ENCODE results near the gene RSPRY1.
"Not testable (repeated sequence)": the region's sequence is repeated elsewhere in the genome, so short reads cannot be mapped to it uniquely, and the experiment has no call there.

RSPRY1 gene

GRCh38 chr16:57256601-57257395, 70.7 kb downstream of the RSPRY1 start:
- no peak for DNase-seq

- no peak for DNase-seq
Observed at GRCh38 chr16:57257455-57258070, 71.4 kb downstream of the RSPRY1 start.

DNA sequence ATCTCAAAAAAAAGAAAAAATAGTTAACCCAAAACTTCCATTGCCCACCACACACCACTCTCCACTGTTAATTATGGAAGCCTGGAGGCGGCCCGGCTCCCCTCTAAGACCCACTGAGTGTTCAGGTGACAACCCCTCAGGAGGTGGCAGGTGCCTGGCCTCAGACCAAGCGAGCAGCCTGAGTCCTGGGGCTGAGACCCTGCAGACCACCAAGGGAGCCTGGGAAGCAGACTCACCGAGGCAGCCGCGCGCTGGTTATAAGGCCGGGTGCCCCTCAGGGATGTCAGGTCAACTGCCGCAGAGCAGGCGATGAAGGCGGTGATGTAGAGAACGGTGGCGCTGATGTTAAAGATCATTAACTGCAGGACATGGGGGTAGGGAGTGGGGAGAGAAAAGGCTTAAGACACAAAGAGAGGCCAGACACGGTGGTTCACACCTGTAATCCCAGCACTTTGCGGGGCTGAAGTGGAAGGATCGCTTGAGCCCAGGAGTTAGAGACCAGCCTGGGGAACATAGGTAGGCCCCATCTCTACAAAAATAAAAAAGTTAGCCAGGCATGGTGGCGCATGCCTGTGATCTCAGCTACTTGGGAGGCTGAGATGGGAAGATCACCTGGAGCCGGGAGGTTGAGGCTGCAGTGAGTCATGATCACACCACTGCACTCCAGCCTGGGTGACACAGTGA, 72.2 kb downstream of the RSPRY1 start:
- no peak for DNase-seq

DNA sequence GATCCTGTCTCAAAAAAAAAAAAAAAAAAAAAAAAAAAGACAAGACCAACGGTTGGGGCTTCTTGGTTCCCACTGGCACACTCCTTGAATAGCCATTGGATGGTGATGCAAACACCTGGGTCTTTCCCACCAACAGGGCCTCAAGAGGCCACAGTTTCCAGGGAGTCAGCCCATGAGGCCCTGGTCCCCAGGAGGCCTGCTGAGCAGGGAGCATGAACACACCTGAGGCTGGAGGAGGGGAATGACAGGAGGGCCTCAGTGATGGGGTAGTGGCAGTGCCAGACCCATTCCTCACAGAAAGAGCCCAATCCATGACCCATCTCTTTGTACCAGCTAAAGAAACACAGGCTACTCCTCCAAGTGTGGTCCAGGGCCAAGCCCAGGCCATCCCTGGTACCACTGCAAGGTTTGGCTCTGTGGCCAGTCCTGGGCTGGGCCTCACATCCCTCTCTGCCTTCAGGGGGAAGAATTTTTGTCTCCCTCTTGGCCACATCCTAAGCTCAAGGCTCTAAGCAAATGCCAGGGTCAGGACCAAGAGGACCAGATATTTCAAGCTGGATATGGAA, 72.9 kb downstream of the RSPRY1 start:
- DNase-seq: no peak

- no peak for DNase-seq
Observed at GRCh38 chr16:57260294-57260929, 74.3 kb downstream of the RSPRY1 start.

DNA sequence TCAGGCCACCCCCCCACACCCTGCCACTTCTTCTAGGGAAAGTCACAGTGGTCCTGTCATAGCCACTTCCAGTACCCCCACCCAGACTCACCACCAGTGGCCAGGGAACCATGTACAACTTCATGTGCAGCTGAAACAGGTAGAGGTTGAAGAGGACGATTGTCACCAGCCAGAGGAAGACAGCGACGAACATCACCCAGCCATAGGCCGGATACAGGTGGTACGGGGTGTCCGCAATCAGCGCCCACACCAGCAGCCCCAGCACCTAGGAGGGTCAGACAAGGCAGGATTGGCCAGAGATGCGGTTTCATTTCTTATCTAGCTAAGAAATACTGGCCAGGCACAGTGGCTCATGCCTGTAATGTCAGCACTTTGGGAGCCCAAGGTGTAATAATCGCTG, 75.7 kb downstream of the RSPRY1 start:
- DNase-seq: no peak

GRCh38 chr16:57262841-57263540, 76.9 kb downstream of the RSPRY1 start:
- no peak for DNase-seq

GRCh38 chr16:57263541-57264351, 77.6 kb downstream of the RSPRY1 start:
- DNase-seq: no peak

DNA sequence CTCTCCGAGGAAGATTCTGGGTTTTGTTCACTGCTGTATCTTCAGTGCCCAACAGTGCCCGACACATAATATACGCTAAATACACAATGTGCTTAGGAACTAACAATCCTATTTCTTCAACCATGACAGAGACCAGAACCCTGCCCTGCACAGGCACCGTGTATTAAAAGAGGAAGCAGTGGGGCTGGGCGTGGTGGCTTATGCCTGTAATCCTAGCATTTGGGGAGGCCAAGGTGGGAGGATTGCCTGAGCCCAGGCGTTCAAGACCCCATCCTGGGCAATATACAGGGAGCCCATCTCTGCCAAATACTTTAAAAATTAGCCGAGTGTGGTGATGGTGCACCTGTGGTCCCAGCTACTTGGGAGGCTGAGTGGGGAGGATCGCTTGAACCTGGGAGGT, 78.3 kb downstream of the RSPRY1 start:
- DNase-seq: no peak

DNA sequence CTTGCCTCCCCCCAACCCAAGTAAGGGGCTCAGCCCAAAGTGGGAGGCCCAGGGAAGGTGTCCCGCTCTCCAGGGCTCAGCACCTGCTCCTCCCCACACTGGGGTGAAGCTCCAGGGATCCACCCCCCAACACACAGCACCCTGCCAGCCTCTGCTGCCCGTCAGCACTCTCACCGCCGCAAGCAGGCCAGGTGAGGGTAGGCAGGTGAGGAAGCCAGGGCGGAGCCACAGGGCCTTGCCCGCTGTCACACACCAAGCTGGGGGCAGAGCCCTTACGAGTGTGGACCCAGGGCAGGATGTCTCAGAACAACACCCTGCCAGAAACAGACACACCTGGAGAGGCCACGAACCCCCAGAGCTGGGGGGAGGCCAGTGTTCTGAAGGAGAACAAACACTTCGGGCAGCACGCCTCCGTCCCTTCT, 78.8 kb downstream of the RSPRY1 start:
- DNase-seq: no peak

- no peak for DNase-seq
Observed at GRCh38 chr16:57265850-57266530, 79.9 kb downstream of the RSPRY1 start.

- no peak for DNase-seq
Observed at GRCh38 chr16:57266531-57267260, 80.6 kb downstream of the RSPRY1 start.

DNA sequence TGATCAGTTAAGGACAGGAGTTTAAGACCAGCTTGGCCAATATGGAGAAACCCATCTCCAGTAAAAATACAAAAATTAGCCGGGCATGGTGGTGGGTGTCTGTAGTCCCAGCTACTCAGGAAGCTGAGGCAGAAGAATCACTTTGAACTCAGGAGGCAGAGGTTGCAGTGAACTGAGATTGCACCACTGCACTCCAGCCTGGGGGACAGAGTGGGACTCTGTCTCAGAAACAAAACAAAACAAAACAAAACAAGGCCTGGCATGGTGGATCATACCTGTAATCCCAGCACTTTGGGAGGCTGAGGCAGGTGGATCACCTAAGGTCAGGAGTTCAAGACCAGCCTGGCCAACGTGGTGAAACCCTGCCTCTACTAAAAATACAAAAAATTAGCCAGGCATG, 81.2 kb downstream of the RSPRY1 start:
- DNase-seq: not testable (repeated sequence)

DNA sequence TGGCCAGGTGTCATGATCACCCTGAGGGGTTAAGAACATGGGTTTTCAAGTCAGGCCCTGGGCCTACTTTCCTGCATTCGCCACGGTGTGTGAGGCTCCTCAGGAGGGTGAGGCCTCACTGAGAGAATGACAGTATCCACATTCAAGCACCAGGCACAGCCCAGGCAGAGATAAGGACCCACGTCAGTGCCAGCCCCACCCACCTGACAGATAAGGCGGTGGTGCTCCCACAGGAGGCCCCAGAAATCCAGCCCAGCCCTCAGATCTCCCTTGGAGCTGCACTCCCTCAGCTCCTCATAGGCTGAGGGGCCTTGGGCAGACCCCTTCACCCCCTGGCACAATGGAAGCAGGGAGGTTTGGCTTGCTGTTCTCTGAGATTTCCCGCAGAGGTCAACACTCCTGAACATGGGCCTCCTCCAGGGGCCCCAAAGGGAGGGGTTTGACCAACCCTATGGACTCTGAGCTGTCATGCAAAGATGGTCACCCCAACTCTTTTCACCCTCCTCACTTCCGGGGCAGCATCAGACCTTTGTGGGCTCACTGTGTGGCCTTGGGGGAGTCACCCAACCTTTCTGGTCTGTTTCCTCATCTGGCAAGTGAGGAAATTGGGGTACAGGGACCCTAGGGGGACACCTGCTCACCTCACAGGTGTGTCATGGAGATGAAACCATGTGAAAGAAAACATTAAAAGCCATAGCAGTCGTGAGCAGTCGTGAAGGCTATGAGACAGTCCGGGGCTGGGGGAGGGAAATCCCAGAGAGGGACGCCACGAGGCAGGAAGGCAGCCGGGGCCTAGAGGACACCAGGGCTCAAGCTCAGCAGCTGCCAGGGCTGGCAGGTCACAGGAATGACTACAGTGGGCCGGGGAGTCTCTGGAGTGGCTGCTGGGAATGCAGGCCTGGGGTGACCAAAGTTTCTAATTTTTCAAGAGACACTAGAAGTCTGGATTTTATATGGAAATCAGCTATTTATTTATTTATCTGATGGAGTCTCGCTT, 83.0 kb downstream of the RSPRY1 start:
- DNase-seq: no peak

DNA sequence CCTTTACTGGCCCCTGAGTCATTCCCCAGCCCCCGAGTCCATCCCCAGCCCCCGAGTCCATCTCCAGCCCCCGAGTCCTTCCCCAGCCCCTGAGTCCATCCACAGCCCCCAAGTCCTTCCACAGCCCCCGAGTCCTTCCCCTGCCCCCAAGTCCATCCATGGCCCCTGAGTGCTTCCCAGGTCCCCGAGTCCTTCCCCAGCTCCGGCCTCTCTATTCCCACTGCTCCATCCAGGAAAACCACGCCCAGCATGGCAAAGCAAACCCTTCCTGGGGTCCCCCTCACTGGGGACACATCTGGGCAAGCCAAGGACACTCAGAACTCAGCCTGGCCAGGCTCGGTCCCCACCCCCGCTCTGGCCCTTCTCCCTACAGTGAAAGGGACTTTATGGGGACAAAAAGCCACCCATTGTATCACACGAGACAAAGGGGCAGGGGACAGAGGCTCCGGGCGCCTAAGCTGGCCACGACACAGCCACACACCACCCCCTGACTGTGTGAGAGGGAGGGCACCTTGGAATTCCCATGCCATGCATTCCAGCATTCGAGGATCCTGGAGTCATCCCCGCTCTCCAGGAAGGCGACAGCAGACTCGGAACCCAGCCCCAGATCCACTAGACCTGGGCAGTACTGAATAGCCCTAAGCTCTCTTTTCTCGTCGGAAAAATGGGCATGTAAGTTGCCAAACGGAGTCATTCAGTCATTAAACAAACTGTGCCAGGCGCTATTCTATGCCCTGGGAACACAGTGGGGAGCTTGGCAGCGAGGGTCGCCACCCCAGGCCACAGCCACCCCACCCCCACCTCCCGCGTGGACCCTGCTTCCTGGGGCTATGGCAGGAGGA, 84.3 kb downstream of the RSPRY1 start:
- no peak for DNase-seq

- no peak for DNase-seq
Observed at GRCh38 chr16:57271063-57271345, 84.9 kb downstream of the RSPRY1 start.

DNA sequence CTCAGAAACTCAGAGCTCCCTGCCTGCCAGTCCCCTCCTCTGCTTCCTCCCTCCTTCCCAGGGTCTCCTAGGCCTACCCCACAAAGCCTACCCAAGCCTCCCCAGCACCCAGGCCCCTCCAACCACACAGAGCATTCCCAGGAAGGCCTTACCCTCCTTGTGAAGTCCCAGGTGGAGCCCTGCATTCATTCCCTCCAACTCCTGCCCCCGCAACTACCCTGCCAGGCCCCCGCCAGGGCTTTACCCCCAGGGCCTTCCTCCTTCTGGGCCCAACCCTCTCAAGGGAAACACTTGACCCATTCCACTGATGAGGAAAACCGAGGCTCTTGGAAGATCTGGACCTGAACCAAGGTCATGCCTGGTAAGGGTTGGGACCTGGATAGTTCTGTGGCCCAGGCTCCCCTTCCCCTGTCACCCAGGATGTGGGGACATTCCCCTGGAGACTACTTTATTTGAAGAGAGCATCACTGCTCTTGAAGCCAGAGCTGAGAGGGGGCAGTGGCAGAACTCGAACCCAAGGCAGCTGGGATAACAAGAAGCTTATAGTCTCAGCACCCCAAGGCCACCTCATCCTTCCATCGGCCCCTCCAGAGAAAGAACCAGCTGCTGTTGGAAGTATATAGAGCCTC, 85.9 kb downstream of the RSPRY1 start:
- DNase-seq: no peak

DNA sequence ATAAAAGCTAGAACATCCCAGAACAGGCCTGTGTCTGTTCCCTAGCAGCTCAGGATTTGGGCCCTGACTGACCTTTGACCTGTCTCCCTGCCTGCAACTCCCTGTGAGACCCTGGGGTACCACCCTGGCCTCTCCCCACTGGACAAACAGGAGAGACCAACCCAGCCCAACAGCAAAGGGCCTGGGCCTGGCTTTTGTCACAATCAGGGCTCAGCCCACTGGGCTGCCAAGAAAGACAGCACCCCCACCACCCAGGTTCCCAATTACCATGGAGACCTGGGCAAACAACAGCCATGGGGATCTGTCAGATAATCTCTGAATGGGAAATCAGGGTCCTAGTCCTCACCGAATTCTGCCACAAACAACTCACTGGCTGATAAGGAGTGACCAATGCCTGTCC, 87.2 kb downstream of the RSPRY1 start:
- no peak for DNase-seq

Measured in cerebellar nuclear complex (tissue), 1 donor.